Measurements from ENCODE around the gene ABHD5. TPM values are rescaled to one million over a fixed set of nuclear protein-coding genes. Genes with fewer than 3 reads are reported as not detected.

ABHD5 gene
- total RNA-seq, 1 donor from 2014 or later: 33.2 TPM

DNA sequence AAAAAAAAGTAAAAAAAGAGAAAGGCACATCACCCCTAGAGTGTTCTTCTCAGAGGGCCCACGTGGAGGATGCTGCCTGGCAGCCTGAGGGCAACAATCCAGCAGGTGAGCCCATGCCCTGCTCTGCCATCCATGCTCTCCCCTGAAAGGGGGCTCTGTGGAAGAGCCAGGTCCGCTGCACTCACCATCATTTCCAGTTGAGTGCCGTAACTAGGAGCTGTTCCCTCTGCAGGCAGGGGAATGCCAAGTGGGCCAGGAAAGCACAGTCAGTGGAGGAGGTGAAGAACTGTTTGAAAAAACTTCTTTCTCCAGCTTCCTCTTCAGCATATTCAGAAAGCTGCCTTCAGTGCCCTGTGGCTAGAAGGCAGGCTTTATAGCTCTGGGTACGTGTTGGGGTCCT is 84.1 kb downstream of the ABHD5 start:
- TF ChIP-seq, protein P1, sequence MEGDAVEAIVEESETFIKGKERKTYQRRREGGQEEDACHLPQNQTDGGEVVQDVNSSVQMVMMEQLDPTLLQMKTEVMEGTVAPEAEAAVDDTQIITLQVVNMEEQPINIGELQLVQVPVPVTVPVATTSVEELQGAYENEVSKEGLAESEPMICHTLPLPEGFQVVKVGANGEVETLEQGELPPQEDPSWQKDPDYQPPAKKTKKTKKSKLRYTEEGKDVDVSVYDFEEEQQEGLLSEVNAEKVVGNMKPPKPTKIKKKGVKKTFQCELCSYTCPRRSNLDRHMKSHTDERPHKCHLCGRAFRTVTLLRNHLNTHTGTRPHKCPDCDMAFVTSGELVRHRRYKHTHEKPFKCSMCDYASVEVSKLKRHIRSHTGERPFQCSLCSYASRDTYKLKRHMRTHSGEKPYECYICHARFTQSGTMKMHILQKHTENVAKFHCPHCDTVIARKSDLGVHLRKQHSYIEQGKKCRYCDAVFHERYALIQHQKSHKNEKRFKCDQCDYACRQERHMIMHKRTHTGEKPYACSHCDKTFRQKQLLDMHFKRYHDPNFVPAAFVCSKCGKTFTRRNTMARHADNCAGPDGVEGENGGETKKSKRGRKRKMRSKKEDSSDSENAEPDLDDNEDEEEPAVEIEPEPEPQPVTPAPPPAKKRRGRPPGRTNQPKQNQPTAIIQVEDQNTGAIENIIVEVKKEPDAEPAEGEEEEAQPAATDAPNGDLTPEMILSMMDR (IDR thresholded peaks at IDR 0.05; ENCODE audit: insufficient read depth, low read length, severe bottlenecking): no peak
- FAIRE-seq (no peak), DNase-seq (ENCODE audit: low read depth) (no peak)
- no peaks in the 10 kb centered on the region for H3K36me3 ChIP-seq (ENCODE audit: control insufficient read depth, insufficient read depth, low read length)
- no peak overlapping the region for H3K4me3 ChIP-seq (ENCODE audit: low read depth, low read length)
- peaks cover 1% of the 10 kb centered on the region for H3K27me3 ChIP-seq (ENCODE audit: control insufficient read depth, insufficient read depth, low read length)

DNA sequence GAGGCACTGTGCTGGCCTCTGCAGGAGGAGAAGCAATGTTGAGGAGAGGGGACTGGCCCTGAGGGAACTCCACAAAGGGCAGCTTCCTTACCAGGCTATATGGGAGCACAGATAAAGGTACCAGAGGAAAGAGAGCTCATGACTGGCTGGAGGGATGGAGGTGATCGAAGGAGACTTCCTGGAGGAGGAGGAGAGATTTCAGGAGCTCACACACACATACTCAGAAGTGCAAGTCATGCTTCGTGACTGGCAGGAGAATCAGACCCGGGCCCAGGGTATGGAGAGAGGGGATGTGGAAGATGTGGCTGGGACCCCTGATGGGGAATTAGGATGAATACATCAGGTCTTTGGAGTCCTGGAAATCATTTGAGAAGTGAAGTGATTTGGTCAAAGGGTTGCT is 85.4 kb downstream of the ABHD5 start:
- Histone ChIP-seq H3K36me3 (ENCODE audit: control insufficient read depth, insufficient read depth, low read length) (no peaks in the 10 kb centered on the region), H3K4me3 (ENCODE audit: low read depth, low read length) (no peak overlapping the region), H3K27me3 (ENCODE audit: control insufficient read depth, insufficient read depth, low read length) (peaks cover 1% of the 10 kb centered on the region)
- DNase-seq (ENCODE audit: low read depth) (no peak), FAIRE-seq (no peak)
- TF ChIP-seq, protein P1 (IDR thresholded peaks at IDR 0.05; ENCODE audit: insufficient read depth, low read length, severe bottlenecking): no peak

DNA sequence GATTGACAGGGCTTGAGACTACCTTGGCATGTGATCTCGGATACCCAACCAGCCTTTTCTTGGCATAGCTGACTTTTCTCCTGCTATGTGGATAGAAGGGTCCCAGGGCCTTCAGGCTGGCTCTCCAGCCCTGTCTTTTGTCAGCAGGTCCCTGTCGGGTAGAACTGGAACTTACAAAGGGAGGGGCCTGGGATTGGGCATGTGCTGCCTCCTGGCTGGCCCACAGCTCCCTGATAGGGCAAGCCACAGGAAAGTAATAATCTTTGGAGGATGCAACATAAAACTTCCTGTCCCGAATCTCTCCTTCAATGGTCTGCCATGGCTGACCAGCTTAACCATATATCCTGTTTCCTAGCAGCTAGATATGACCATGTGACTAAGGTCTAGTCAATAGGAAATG is 89.1 kb downstream of the ABHD5 start:
- no peak overlapping the region for H3K4me3 ChIP-seq (ENCODE audit: low read depth, low read length)
- FAIRE-seq (no peak), DNase-seq (ENCODE audit: low read depth) (no peak)
- TF ChIP-seq, protein P1 (IDR thresholded peaks at IDR 0.05; ENCODE audit: insufficient read depth, low read length, severe bottlenecking): no peak
- no peaks in the 10 kb centered on the region for H3K36me3 ChIP-seq (ENCODE audit: control insufficient read depth, insufficient read depth, low read length)
- no peaks in the 10 kb centered on the region for H3K27me3 ChIP-seq (ENCODE audit: control insufficient read depth, insufficient read depth, low read length)

DNA sequence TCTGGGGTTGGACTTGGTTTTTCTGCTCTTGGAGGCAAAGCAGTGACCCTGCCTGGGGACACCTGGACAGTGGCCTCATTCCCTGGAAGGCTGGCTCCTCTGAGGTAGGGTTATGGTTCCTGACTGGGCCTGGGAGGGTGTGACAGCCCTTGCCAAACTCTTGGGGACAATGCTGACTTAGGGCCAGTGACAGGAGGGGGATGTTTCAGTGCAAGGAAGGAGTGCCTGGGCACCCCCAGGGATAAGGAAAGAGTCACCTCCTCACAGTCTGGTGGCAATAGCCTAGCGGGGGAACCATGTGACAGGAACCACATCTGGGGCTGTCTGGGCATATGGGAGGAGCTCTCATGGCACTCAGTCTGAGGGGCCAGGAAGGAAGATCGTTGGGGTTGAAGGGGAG is 91.8 kb downstream of the ABHD5 start:
- H3K27me3 ChIP-seq (ENCODE audit: control insufficient read depth, insufficient read depth, low read length): peaks cover 2% of the 10 kb centered on the region
- DNase-seq (ENCODE audit: low read depth): no peak
- no peak for FAIRE-seq
- no peaks in the 10 kb centered on the region for H3K36me3 ChIP-seq (ENCODE audit: control insufficient read depth, insufficient read depth, low read length)
- H3K4me3 ChIP-seq (ENCODE audit: low read depth, low read length): no peak overlapping the region
- TF ChIP-seq, protein P1 (IDR thresholded peaks at IDR 0.05; ENCODE audit: insufficient read depth, low read length, severe bottlenecking): no peak

Other genes with a start within 250 kb of the ABHD5 start
- 25.6 and 25.8 TPM in 2 replicates for gene ANO10, start 68.9 kb upstream of the ABHD5 start, total RNA-seq

Measured in bronchial epithelial cell (primary cell).